Endothelial cell of umbilical vein (primary cell): Measurements from ENCODE around the gene PROC. TPM values are rescaled to one million over a fixed set of nuclear protein-coding genes. Genes with fewer than 3 reads are reported as not detected.

ENCODE experiments used
- BruUV-seq: library from RNA; stranded (reverse); fragments of 400-500 nt; replicated peaks from 2 replicates; lab custom pipeline; 2021; lab: Mats Ljungman, UMichigan
- CTCF ChIA-PET: fragments of 300-600, 350-600 bp; sonication (Branson Sonifier 250); formaldehyde crosslinking; loops from one replicate; lab custom pipeline; 2021; ENCODE audit warnings: antibody characterized with exemption, inconsistent platforms; lab: Charles Lee
- POLR2A ChIA-PET: fragments of 300-600, 350-600 bp; sonication (Branson Sonifier 250); formaldehyde crosslinking; loops from one replicate; lab custom pipeline; 2021; ENCODE audit warnings: antibody characterized with exemption, inconsistent platforms; lab: Charles Lee
- DNase-seq: peaks from one replicate; pipeline ENCODE4 v3.0.0-alpha.2; 2011; ENCODE audit warnings: low read depth, low spot score
- FAIRE-seq: peaks from 2 replicates; lab custom pipeline; 2011; peaks lifted over from hg19 to GRCh38; lab: Jason Lieb, UNC
- H2AFZ ChIP-seq: 2 replicates; pipeline ENCODE4 v1.6.0; 2012; ENCODE audit warnings: low read depth, low read length, control low read depth, inconsistent platforms
- H3K27ac ChIP-seq: 2 replicates; pipeline ENCODE4 v1.5.1; 2011; ENCODE audit warnings: low read depth, mild to moderate bottlenecking, control low read depth, low read length, moderate library complexity; ENCODE audit not compliant: insufficient read depth
- H3K27me3 ChIP-seq, 2 experiments: 2 replicates each; pipeline versions ENCODE4 v1.6.0 to v1.6.1; 2011; ENCODE audit warnings: low read length in 2 of 2, mixed read lengths in 1 of 2; ENCODE audit not compliant: control insufficient read depth in 2 of 2, insufficient read depth in 2 of 2
- H3K36me3 ChIP-seq, 2 experiments: 2 replicates in 1 of 2; 3 replicates in 1 of 2; pipeline ENCODE4 v1.5.1; 2011; ENCODE audit warnings: low read length in 2 of 2, mild to moderate bottlenecking in 1 of 2, moderate library complexity in 1 of 2; ENCODE audit not compliant: control insufficient read depth in 2 of 2, insufficient read depth in 2 of 2; ENCODE audit errors: extremely low read depth in 1 of 2
- H3K4me1 ChIP-seq: 3 replicates; pipeline ENCODE4 v1.5.1; 2011; ENCODE audit warnings: mild to moderate bottlenecking, low read length; ENCODE audit not compliant: control insufficient read depth, insufficient read depth; ENCODE audit errors: extremely low read depth
- H3K4me2 ChIP-seq: 2 replicates; pipeline ENCODE4 v1.6.1; 2011; ENCODE audit warnings: low read length, control low read depth, mixed read lengths; ENCODE audit not compliant: insufficient read depth
- H3K4me3 ChIP-seq, 3 experiments: fragments of 200-600 bp in 1 of 3; sonication (generic), shearing (Covaris generic) in 1 of 3; replicated peaks in 1 of 3; 2 replicates each; pipeline ENCODE4 v1.5.1; 2011 to 2016; ENCODE audit warnings: control low read depth in 3 of 3, low read length in 3 of 3, mild to moderate bottlenecking in 2 of 3, inconsistent platforms in 1 of 3, low read depth in 1 of 3, moderate library complexity in 1 of 3; ENCODE audit not compliant: insufficient read depth in 1 of 3
- H3K79me2 ChIP-seq: 2 replicates; pipeline ENCODE4 v1.6.0; 2012; ENCODE audit warnings: low read length, inconsistent platforms; ENCODE audit not compliant: control insufficient read depth, insufficient read depth
- H3K9ac ChIP-seq: replicated peaks from 2 replicates; pipeline ENCODE3; 2011; ENCODE audit warnings: low read length, control low read depth; ENCODE audit not compliant: insufficient read depth; ENCODE audit errors: extremely low read depth
- H3K9me1 ChIP-seq: replicated peaks from 3 replicates; pipeline ENCODE4 v1.6.0; 2011; ENCODE audit warnings: mild to moderate bottlenecking, low read length; ENCODE audit not compliant: control insufficient read depth, insufficient read depth; ENCODE audit errors: extremely low read depth
- H3K9me3 ChIP-seq: replicated peaks from 2 replicates; pipeline ENCODE4 v1.5.1; 2012; ENCODE audit warnings: low read length, inconsistent platforms; ENCODE audit not compliant: control insufficient read depth, insufficient read depth
- H4K20me1 ChIP-seq: replicated peaks from 2 replicates; pipeline ENCODE3; 2011; ENCODE audit warnings: mild to moderate bottlenecking, low read length; ENCODE audit not compliant: control insufficient read depth, insufficient read depth; ENCODE audit errors: extremely low read depth
- CTCF ChIP-seq, 2 donors: IDR thresholded peaks; 1 replicate in 1 of 2; 2 replicates in 1 of 2; pipeline ENCODE4 v1.5.1; 2011; ENCODE audit warnings: low read length in 2 of 2, mild to moderate bottlenecking in 2 of 2, moderate library complexity in 2 of 2, control low read depth in 1 of 2, inconsistent platforms in 1 of 2, low read depth in 1 of 2; ENCODE audit not compliant: insufficient read depth in 1 of 2; ENCODE audit errors: extremely low read depth in 1 of 2
- EZH2 ChIP-seq: IDR thresholded peaks from 2 replicates; pipeline ENCODE4 v1.6.1; 2012; ENCODE audit warnings: borderline replicate concordance, low read depth, mild to moderate bottlenecking, moderate library complexity, low read length, inconsistent platforms; ENCODE audit not compliant: severe bottlenecking
- FOS ChIP-seq: IDR thresholded peaks from 2 replicates; pipeline ENCODE4 v1.6.1; 2011; ENCODE audit warnings: mild to moderate bottlenecking, low read length, moderate library complexity, borderline replicate concordance; ENCODE audit not compliant: insufficient read depth
- GATA2 ChIP-seq: IDR thresholded peaks from 2 replicates; pipeline ENCODE4 v1.7.0; 2011; ENCODE audit warnings: low read depth, mild to moderate bottlenecking, moderate library complexity, mixed read lengths, low read length; ENCODE audit not compliant: insufficient read length, insufficient read depth
- JUN ChIP-seq: IDR thresholded peaks from 2 replicates; pipeline ENCODE4 v1.6.1; 2011; ENCODE audit warnings: borderline replicate concordance, low read depth; ENCODE audit not compliant: insufficient read length, insufficient read depth
- MAX ChIP-seq: IDR thresholded peaks from 2 replicates; pipeline ENCODE4 v1.6.1; 2011; ENCODE audit not compliant: insufficient read depth, insufficient read length
- MYC ChIP-seq: IDR thresholded peaks from one replicate; pipeline ENCODE4 v1.6.1; 2011; ENCODE audit warnings: mild to moderate bottlenecking, low read depth, low read length
- POLR2A ChIP-seq: IDR thresholded peaks from 2 replicates; pipeline ENCODE4 v1.6.1; 2012; ENCODE audit warnings: low read depth, mild to moderate bottlenecking, control low read depth, low read length
- POLR2AphosphoS5 ChIP-seq: IDR thresholded peaks from 2 replicates; pipeline ENCODE4 v1.6.1; 2012; ENCODE audit warnings: low read depth, mild to moderate bottlenecking, control low read depth, low read length, moderate library complexity; ENCODE audit not compliant: insufficient read depth
- dilution Hi-C: fragments of 300-500 bp; cut with MboI; formaldehyde crosslinking; loops from one replicate; pipeline ENCODE4 v1.15.0; 2019; ENCODE audit warnings: low sequenced_read_pairs; ENCODE audit not compliant: extremely low pct_ligation_motif_present
- intact Hi-C: fragments of 100-400 bp; cut with micrococcal nuclease; formaldehyde crosslinking; loops from one replicate; pipeline ENCODE4 v1.10.0; 2022
- polyA plus RNA-seq, 4 experiments: library from polyadenylated mRNA; depleted of rRNA in 3 of 4; stranded (reverse) in 3 of 4; unstranded in 1 of 4; fragments of >200 nt; gene quantifications; 2 replicates each; pipeline versions ENCODE4 v1.2.1 to v1.2.3, GENCODE V29; 2011 to 2012; ENCODE audit warnings: missing spikeins in 1 of 4
- total RNA-seq: library from RNA; stranded (reverse); gene quantifications from 2 replicates; pipeline ENCODE4 v1.2.3, GENCODE V29; 2021

Gene PROC
- total and polyA plus RNA-seq, 2 donors (not counting 3 experiments of a cell fraction or from before 2014, with no cell fraction given), result not detected

- intact Hi-C loops (no loop called here), dilution Hi-C loops (no loop called here)
- peak; percentile 31 for FAIRE-seq
- H4K20me1 ChIP-seq, result peaks cover 9% of the 10 kb centered on the region
- TF ChIP-seq POLR2A, result no peak
- no peak for TF ChIP-seq MAX
- TF ChIP-seq MYC, result no peak
- no peak for TF ChIP-seq POLR2AphosphoS5
- TF ChIP-seq JUN, result no peak
- no peak for TF ChIP-seq GATA2
- TF ChIP-seq CTCF (IDR thresholded peaks at IDR 0.05; ENCODE audit: extremely low read depth in 1 of 2, insufficient read depth in 1 of 2, low read depth in 1 of 2, low read length in 2 of 2), result no peak
- no peak for TF ChIP-seq FOS
- no peak for TF ChIP-seq EZH2
- peaks cover 4% of the 10 kb centered on the region for H3K9me1 ChIP-seq
- no peak overlapping the region for H3K9ac ChIP-seq
- no peaks in the 10 kb centered on the region for H3K27me3 ChIP-seq
- CTCF ChIA-PET, result interaction anchor here (1.0 kb wide), 2 partner anchors 11 to 94 kb away, joined by 3 to 4 read pairs; no protein-coding TSS in a partner anchor
- no peak overlapping the region for H3K4me3 ChIP-seq
- no peak overlapping the region for H3K27ac ChIP-seq
- no peak overlapping the region for H2AFZ ChIP-seq
- BruUV-seq, result no TSS peak
- POLR2A ChIA-PET, result no interaction called here
- no peaks in the 10 kb centered on the region for H3K36me3 ChIP-seq
- peaks cover 64% of the 10 kb centered on the region for H3K79me2 ChIP-seq
- no peak for DNase-seq
- H3K9me3 ChIP-seq, result no peaks in the 10 kb centered on the region
- no peak overlapping the region for H3K4me2 ChIP-seq
- peaks cover 34% of the 10 kb centered on the region for H3K4me1 ChIP-seq
Measured at GRCh38 chr2:127384529-127384928, 33.7 kb upstream of the PROC start.
